Bronchial epithelial cell (primary cell): ENCODE data around the gene REG1B. TPM values are rescaled to one million over a fixed set of nuclear protein-coding genes. Genes with fewer than 3 reads are reported as not detected.
A peak's percentile ranks its signal among the peaks of the same experiment; 100 is the strongest.
"Not testable (repeated sequence)": the region's sequence is repeated elsewhere in the genome, so short reads cannot be mapped to it uniquely, and the experiment has no call there.

Experiments used
- DNase-seq: peaks from one replicate; pipeline ENCODE4 v3.0.0-alpha.2; 2010; ENCODE audit warnings: low read depth
- FAIRE-seq: peaks from 2 replicates; lab custom pipeline; 2011; peaks lifted over from hg19 to GRCh38; lab: Jason Lieb, UNC
- H3K27me3 ChIP-seq: 2 replicates; pipeline ENCODE4 v1.5.1; 2011; ENCODE audit warnings: low read length; ENCODE audit not compliant: control insufficient read depth, insufficient read depth
- H3K36me3 ChIP-seq: 2 replicates; pipeline ENCODE4 v1.5.1; 2011; ENCODE audit warnings: low read length; ENCODE audit not compliant: control insufficient read depth, insufficient read depth
- H3K4me3 ChIP-seq: 2 replicates; pipeline ENCODE4 v1.5.1; 2011; ENCODE audit warnings: mild to moderate bottlenecking, low read depth, low read length, control low read depth
- CTCF ChIP-seq: IDR thresholded peaks from 2 replicates; pipeline ENCODE4 v1.5.1; 2011; ENCODE audit warnings: mild to moderate bottlenecking, moderate library complexity, low read length, control low read depth, inconsistent platforms; ENCODE audit not compliant: insufficient read depth, severe bottlenecking
- total RNA-seq: library from RNA; depleted of rRNA; stranded (reverse); fragments of >200 nt; gene quantifications from 2 replicates; pipeline ENCODE4 v1.2.1, GENCODE V29; 2014

REG1B gene
- total RNA-seq, 1 donor from 2014 or later: not detected

- no peak for TF ChIP-seq CTCF
- DNase-seq (no peak), FAIRE-seq (no peak)
- Histone ChIP-seq H3K4me3 (no peak overlapping the region), H3K36me3 (no peaks in the 10 kb centered on the region), H3K27me3 (no peaks in the 10 kb centered on the region)
These were observed 4.1 kb downstream of the REG1B start for GRCh38 chr2:79083597-79084251.

GRCh38 chr2:79082987-79083386 lies 4.8 kb downstream of the REG1B start:
- FAIRE-seq: no peak
- no peak for DNase-seq

DNA sequence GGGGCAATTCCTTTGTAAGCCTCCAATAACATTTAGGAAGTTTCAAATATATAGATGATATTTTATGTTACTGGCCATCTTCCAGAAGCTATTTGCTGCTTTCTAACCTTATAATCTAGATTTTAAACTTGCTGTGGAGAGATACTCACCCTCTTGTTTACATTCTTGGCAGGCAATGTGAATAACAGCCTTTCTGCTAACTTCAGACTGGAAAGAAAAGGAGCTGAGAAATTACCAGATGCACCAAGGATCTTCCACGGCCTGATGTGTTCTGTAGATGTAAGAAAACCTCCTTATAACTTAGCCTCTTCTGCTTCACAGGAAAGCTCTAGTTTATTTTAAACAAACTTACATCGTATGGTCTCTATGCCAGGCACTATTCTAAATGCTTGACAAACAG lies 16.7 kb downstream of the REG1B start:
- no peak overlapping the region for H3K4me3 ChIP-seq
- H3K36me3 ChIP-seq: no peaks in the 10 kb centered on the region
- DNase-seq: no peak
- no peak for TF ChIP-seq CTCF
- no peaks in the 10 kb centered on the region for H3K27me3 ChIP-seq
- no peak for FAIRE-seq

More at GRCh38 chr2:79082987-79083386, 4.8 kb downstream of the REG1B start:
- Histone ChIP-seq H3K27me3 (no peaks in the 10 kb centered on the region), H3K4me3 (no peak overlapping the region), H3K36me3 (no peaks in the 10 kb centered on the region)
- no peak for TF ChIP-seq CTCF

DNA sequence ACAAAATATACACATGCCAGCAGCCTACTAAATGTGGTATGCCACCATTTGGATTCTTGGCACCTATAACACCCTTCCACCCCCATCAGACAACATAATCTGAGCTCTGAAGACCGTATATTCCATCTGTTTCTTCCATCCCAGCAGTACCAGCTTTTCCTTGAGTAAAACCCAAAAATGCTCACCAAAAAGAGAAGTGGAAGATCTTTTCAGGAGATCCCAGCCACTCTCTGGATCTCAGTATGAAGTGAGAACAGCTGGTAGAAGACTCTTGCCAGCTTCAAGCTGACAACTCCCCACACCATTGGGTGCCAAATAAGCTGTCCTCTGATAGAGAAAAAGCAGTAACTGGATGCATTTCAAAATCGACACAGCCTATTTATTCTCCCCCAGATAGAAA lies 22.6 kb downstream of the REG1B start:
- no peak overlapping the region for H3K4me3 ChIP-seq
- no peaks in the 10 kb centered on the region for H3K27me3 ChIP-seq
- no peak for TF ChIP-seq CTCF
- FAIRE-seq (no peak), DNase-seq (no peak)
- no peaks in the 10 kb centered on the region for H3K36me3 ChIP-seq

- DNase-seq, H3K36me3 ChIP-seq, FAIRE-seq, H3K27me3 ChIP-seq, H3K4me3 ChIP-seq: not testable (repeated sequence)
These were observed 33.0 kb downstream of the REG1B start for GRCh38 chr2:79054769-79055168.

DNA sequence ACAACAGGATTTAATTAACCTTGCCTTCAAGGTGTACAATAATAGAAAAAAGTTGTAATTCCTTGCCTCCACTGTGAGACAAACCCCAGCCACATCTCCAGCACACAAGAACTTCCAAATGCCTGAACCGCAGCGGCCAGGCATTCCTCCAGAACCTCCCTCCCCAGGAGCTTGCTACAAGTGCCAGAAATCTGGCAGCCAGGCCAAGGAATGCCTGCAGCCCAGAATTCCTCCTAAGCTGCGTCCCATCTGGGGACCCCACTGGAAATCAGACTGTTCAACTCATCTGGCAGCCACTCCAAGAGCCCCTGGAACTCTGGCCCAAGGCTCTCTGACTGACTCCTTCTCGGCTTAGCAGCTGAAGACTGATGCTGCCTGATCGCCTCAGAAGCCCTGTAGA lies 34.3 kb downstream of the REG1B start:
- H3K27me3 ChIP-seq, H3K36me3 ChIP-seq, FAIRE-seq, H3K4me3 ChIP-seq, DNase-seq: not testable (repeated sequence)

- FAIRE-seq (no peak), DNase-seq (peak; percentile 4)
- peak; percentile 3 for TF ChIP-seq CTCF
- Histone ChIP-seq H3K36me3 (no peaks in the 10 kb centered on the region), H3K27me3 (no peaks in the 10 kb centered on the region), H3K4me3 (no peak overlapping the region)
These were observed 46.8 kb downstream of the REG1B start for GRCh38 chr2:79041032-79041448.
